GM12892 (cell line): ENCODE measurements around the gene HNRNPUL1.

ENCODE experiments used
- POLR2A ChIP-seq: IDR thresholded peaks from 2 replicates; pipeline ENCODE4 v1.6.1; 2011; ENCODE audit warnings: low read depth, low read length, control low read depth
- POLR2AphosphoS5 ChIP-seq: IDR thresholded peaks from 2 replicates; pipeline ENCODE4 v1.6.1; 2011; ENCODE audit warnings: low read depth, low read length, control low read depth
- TAF1 ChIP-seq: IDR thresholded peaks from 2 replicates; pipeline ENCODE4 v1.6.1; 2011; ENCODE audit warnings: low read depth, mild to moderate bottlenecking, control low read depth, low read length, borderline replicate concordance

DNA sequence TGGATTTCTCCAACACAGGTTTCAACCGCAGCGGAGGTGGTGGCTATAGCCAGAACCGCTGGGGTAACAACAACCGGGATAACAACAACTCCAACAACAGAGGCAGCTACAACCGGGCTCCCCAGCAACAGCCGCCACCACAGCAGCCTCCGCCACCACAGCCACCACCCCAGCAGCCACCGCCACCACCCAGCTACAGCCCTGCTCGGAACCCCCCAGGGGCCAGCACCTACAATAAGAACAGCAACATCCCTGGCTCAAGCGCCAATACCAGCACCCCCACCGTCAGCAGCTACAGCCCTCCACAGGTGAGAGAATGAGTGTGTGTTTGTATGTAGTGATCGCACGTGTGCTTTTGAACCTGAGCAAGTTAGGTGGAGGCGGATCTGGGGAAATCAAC is 39.8 kb downstream of the HNRNPUL1 start:
- TF ChIP-seq POLR2AphosphoS5 (no peak), POLR2A (no peak), TAF1 (no peak)
